ENCODE results near the gene MDP1.
A peak's percentile ranks its signal among the peaks of the same experiment; 100 is the strongest.
"Not testable (repeated sequence)": the region's sequence is repeated elsewhere in the genome, so short reads cannot be mapped to it uniquely, and the experiment has no call there.

The MDP1 gene

DNA sequence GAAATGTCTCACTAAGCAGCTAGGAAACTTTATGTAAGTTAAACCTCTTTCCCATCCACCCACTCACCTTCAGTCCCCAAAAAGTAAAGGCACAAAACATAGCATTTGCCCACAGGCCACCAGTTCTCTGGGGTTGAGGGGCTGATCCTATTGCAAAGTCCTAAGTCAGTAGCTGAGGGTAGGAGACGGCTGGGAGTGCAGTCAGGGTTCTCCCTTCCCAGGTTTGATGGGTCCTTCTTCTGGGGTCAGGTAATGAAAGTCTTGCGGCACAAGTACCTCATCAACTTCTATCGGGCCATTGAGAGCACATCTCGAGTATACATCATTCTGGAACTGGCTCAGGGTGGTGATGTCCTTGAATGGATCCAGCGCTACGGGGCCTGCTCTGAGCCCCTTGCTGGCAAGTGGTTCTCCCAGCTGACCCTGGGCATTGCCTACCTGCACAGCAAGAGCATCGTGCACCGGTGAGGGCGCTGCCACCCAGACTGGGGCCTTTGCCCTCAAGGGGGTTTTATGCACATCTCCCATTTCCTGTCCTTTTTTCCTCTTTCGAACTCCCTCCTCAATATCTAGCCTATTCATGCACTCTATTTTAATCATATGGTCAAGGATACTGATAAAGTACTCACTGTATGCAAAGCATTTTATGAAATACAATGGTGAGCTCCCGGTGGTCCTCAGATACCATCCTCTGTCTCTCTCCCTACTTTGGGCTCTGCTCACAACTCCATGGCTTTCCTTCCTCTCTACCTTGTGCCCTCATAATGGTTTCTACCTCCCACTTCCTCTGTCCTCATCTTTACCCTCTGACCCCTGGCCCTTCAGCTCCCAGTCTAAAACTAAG is 9.4 kb downstream of the MDP1 start:
- FAIRE-seq (no peak), DNase-seq (ENCODE audit: insufficient read length) (no peak)

DNA sequence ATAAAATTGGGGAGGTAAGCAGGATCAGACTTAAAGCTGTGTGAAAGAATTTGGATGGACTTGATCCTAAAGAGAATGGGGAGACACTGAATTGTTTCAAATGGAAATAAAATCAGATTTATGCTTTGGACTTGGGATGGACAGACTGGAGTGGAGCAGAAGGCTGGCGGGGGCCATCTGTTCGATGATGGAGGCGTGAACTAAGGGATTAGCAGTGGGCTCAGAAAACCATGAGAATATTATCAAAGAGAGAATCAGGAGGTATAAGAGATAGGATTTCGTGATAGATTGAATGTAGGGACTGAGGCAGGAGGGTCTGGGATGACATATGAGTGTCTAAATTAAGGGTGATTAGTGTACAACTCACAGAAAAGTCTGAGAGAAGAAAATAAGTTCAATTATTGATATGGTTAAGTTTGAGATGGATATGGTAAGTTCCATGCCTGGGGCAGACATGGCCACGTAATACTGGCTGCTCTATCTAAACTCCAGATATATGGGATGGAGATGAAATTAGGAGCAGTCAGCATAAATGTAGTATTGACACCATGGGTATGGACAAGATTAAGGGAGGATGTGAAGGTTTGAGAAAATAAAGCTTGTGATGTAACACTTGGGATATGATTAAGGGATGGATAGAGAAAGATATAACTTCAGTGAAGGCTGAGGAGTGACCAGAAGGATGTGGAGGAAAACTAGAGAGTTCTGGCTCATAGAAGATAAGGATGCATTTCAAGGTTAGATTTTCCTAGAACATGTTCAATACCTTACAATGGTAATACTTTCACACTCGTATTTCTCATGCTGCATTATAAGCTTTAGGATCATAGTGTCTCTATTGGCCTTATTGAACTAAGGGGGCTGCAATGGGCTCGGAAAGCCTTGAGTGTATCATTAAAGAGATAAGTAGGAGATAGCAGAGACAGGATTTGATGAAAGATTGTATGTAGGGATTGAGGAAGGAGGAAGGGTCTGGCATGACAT is 11.4 kb downstream of the MDP1 start:
- TF ChIP-seq POLR2AphosphoS5 (IDR thresholded peaks at IDR 0.05; ENCODE audit: low read depth, low read length) (no peak), POLR2A (IDR thresholded peaks at IDR 0.05; ENCODE audit: low read depth, low read length) (0 out of 2 replicates have a peak, but pooled peaks have one; percentile 1), TAF1 (IDR thresholded peaks at IDR 0.05; ENCODE audit: borderline replicate concordance, low read depth, low read length) (no peak)
- DNase-seq (ENCODE audit: insufficient read length): no peak
- FAIRE-seq: no peak

More for the DNA sequence above, 9.4 kb downstream of the MDP1 start:
- TF ChIP-seq POLR2AphosphoS5 (IDR thresholded peaks at IDR 0.05; ENCODE audit: low read depth, low read length) (no peak), POLR2A (IDR thresholded peaks at IDR 0.05; ENCODE audit: low read depth, low read length) (no peak), TAF1 (IDR thresholded peaks at IDR 0.05; ENCODE audit: borderline replicate concordance, low read depth, low read length) (no peak)

DNA sequence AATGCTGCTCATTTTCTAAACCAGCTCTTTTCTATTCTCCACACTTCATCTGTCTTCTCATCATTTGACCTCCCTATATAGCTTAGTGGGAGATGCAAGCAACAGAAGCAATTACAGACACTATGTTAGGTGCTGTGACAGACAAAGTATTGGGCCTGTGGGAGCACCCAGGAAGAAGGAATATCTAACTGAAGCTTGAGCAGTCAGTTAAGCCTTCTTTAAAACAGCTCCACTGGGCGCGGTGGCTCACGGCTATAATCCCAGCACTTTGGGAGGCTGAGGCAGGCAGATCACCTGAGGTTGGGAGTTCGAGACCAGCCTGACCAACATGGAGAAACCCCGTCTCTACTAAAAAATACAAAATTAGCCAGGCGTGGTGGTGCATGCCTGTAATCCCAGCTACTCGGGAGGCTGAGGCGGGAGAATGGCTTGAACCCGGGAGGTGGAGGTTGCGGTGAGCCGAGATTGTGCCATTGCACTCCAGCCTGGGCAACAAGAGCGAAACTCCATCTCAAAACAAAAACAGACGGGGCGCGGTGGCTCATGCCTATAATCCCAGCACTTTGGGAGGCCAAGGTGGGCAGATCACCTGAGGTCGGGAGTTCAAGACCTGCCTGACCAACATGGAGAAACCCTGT is 12.5 kb downstream of the MDP1 start:
- not testable (repeated sequence) for FAIRE-seq; DNase-seq (ENCODE audit: insufficient read length)

DNA sequence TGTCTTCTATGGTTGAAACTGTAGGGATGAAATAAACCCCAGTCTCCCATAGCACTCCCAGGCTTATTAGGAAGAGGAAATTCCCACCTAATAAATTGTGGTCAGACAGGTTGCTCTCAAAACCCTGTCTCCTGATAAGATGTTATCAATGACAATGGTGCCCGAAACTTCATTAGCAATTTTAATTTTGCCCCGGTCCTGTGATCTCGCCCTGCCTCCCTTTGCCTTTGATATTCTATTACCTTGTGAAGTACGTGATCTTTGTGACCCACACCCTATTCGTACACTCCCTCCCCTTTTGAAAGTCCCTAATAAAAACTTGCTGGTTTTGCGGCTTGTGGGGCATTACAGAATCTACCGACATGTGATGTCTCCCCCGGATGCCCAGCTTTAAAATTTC is 13.3 kb downstream of the MDP1 start:
- DNase-seq (ENCODE audit: insufficient read length); FAIRE-seq: not testable (repeated sequence)

DNA sequence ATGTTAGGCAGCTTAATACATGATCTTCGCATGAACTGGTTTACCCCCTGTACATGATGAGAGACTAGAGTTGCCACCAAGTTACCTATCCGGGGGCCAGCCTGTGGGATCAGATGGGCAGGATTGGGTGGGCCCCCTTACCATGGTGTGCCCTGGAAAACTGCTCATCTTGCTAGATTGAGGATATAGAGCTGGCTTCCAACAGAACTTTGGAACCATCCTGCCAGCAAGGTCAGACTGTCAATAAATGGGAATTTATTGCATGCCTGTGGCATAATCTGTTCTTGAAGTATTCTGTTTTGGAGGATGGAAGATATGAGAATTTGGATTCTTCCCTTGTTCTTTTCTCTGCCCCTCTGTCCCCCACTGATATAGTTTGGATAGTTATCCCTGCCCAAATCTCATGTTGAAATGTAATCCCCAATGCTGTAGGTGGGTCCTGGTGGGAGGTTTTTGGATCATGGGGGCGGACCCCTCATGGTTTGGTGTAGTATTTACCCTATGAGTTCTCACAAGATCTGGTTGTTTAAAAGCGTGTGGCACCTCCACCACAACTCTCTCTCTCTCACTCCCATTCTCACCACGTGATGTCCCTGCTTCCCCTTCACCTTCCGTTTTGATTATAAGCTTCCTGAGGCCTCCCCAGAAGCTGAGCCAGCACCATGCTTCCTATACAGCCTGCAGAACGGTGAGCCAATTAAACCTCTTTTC is 16.9 kb downstream of the MDP1 start:
- TF ChIP-seq TAF1 (IDR thresholded peaks at IDR 0.05; ENCODE audit: borderline replicate concordance, low read depth, low read length): no peak
- TF ChIP-seq POLR2AphosphoS5 (IDR thresholded peaks at IDR 0.05; ENCODE audit: low read depth, low read length): no peak
- TF ChIP-seq POLR2A (IDR thresholded peaks at IDR 0.05; ENCODE audit: low read depth, low read length): no peak
- FAIRE-seq (no peak), DNase-seq (ENCODE audit: insufficient read length) (no peak)

DNA sequence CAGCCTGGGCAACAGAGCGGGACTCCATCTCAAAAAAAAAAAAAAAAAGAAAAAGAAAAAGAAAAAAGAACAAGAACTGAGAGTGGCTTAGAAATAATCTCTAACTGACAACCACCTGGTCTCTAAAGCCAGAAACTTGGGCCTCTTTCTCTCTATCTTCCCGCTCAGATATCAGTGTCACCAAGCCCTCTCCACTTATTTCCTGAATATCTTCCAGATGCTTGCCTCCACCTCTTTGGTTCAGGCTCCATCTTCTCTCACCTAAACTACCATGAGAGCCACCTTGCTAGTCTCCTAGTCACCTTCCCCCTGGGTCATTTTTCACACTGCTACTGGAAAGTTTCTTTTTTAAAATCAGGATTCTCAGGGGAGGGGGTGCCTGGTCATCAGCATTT is 18.8 kb downstream of the MDP1 start:
- TF ChIP-seq TAF1 (IDR thresholded peaks at IDR 0.05; ENCODE audit: borderline replicate concordance, low read depth, low read length): no peak
- TF ChIP-seq POLR2AphosphoS5 (IDR thresholded peaks at IDR 0.05; ENCODE audit: low read depth, low read length): no peak
- TF ChIP-seq POLR2A (IDR thresholded peaks at IDR 0.05; ENCODE audit: low read depth, low read length): no peak
- FAIRE-seq (no peak), DNase-seq (ENCODE audit: insufficient read length) (no peak)

DNA sequence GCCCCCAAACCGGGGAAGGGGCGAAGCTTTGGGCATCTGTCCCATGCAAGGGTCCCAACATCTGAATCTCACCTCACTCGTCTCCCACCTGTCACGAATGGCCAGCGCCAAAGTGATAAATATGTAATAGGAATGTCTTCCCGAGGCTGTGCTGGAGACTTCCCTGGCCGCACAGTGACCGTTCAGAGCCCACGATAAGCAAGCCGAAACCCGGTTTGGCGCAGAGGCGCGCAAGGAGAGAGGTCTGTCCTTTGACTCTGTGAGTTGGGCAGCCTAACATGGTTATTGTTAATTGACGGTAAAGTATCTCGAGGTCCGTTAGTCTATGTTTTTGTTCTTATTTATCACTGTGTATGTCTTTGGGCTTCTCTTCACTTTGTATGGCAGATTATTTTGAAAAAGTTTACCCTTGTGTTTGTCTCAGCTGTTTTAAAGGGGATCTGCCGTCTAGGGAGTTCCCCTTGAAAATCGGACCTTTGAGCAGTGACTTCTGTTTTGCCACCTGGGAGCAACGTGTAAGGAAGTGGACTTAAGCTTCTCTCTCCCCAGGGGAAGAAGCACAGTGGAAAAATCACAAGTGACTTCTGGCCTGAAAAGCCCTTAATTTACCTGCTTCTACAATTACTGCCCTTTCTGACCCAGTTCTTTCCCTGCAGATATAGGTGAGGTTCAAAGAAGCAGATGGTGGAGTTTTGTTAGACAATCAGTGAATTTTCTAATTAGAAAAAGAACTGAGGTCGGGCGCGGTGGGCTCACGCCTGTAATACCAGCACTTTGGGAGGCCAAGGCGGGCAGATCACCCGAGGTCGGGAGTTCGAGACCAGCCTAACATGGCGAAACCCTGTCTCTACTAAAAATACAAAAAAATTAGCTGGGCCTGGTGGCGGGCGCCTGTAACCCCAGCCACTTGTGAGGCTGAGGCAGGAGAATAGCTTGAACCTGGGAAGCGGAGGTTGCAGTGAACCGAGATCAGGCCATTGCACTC is 19.5 kb downstream of the MDP1 start:
- TF ChIP-seq POLR2AphosphoS5 (IDR thresholded peaks at IDR 0.05; ENCODE audit: low read depth, low read length) (no peak; the same call in 1 of the 2 replicates), POLR2A (IDR thresholded peaks at IDR 0.05; ENCODE audit: low read depth, low read length) (no peak), TAF1 (IDR thresholded peaks at IDR 0.05; ENCODE audit: borderline replicate concordance, low read depth, low read length) (no peak)
- no peak for DNase-seq (ENCODE audit: insufficient read length)
- peak; percentile 53 for FAIRE-seq

DNA sequence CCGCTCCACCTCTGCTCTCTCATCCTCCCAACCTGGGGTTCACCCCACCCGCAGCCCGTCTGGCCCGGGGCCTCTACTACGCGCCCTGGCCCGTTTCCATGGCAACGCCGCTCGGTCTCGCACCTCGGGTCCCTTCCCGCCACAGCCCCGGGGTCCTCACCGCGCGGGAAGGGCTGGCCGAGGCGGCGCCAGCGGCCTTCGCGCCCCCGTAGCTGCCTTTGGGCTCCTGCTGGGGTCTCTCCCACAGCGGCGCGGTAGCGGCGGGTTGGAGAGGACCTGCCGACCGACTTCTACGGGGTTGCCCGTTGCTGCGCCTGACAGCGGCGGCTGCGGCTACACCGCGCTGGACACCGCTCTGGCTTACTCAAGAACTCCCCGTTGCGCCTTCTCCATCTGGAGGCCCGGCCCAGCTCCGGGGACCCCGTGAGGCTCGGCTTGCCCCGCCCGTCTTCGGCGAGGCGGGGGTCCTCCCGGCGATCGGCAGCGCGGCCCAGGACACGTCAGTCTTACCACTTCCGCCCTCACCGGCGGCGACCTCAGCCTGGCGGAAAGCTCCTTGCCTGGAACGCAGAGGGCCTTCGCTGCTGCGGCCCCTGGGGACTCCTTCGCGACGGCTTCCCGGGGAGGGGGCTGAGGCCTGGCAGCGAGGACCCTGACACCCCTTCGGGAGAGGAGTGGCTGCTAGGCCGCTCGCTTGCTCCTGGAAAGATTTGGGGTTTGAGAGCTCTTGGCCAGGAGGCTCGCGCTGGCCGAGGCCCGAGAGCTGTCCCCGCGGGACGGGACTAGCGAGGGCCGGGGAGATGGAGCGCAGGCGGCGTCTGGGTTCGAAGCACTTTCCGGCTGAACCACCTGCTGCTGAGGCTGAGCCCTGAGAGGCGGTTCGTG is 20.4 kb downstream of the MDP1 start, which contains the start of gene TM9SF1:
Gene TM9SF1, minus strand, starts transcription at position 256 of the 885 bp plus-strand sequence. CDS start 422 bp downstream, outside the sequence.
- DNase-seq (ENCODE audit: insufficient read length): peak; percentile 94
- peak; percentile 92 for FAIRE-seq
- TF ChIP-seq POLR2A (IDR thresholded peaks at IDR 0.05; ENCODE audit: low read depth, low read length): peak; percentile 72
- TF ChIP-seq TAF1 (IDR thresholded peaks at IDR 0.05; ENCODE audit: borderline replicate concordance, low read depth, low read length): peak; percentile 14; the same call in 1 of the 2 replicates
- TF ChIP-seq POLR2AphosphoS5 (IDR thresholded peaks at IDR 0.05; ENCODE audit: low read depth, low read length): peak; percentile 57; the same call in 1 of the 2 replicates

DNA sequence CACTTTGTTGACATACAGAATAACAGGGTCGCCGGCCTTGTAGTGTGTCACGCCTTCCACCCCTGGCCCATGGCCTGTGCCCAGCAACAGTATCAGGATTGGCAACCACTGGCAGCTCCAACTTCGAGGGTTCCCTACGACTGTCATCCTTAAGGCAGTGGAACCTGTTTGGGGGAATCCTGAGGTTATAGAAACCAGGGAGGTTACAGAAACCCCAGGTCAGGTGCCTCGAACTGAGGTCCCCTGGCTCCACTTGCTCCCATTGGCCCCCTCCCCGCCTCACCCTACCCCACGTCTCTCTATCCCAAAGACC is 21.0 kb downstream of the MDP1 start:
- TF ChIP-seq TAF1 (IDR thresholded peaks at IDR 0.05; ENCODE audit: borderline replicate concordance, low read depth, low read length) (no peak), POLR2AphosphoS5 (IDR thresholded peaks at IDR 0.05; ENCODE audit: low read depth, low read length) (no peak), POLR2A (IDR thresholded peaks at IDR 0.05; ENCODE audit: low read depth, low read length) (no peak)
- FAIRE-seq (no peak), DNase-seq (ENCODE audit: insufficient read length) (no peak)

All from GM12892 (cell line).